Astrocyte (in vitro differentiated cells and primary cell): Measurements from ENCODE around the gene TMED6. TPM values are rescaled to one million over a fixed set of nuclear protein-coding genes. Genes with fewer than 3 reads are reported as not detected.
A peak's percentile ranks its signal among the peaks of the same experiment; 100 is the strongest.

Experiments
- DNase-seq: peaks from one replicate; pipeline ENCODE4 v3.0.0-alpha.2; 2010; ENCODE audit warnings: low read depth
- FAIRE-seq: peaks from 2 replicates; lab custom pipeline; 2011; peaks lifted over from hg19 to GRCh38; lab: Jason Lieb, UNC
- H2AFZ ChIP-seq: 2 replicates; pipeline ENCODE4 v1.6.0; 2012; ENCODE audit warnings: low read depth, low read length, inconsistent platforms
- H3K27ac ChIP-seq: 2 replicates; pipeline ENCODE4 v1.5.1; 2011; ENCODE audit warnings: low read depth, low read length, inconsistent platforms
- H3K27me3 ChIP-seq: 2 replicates; pipeline ENCODE4 v1.6.0; 2011; ENCODE audit warnings: low read length, inconsistent platforms; ENCODE audit not compliant: insufficient read depth
- H3K36me3 ChIP-seq: 2 replicates; pipeline ENCODE4 v1.5.1; 2011; ENCODE audit warnings: low read length, inconsistent platforms; ENCODE audit not compliant: insufficient read depth
- H3K4me1 ChIP-seq: 2 replicates; pipeline ENCODE4 v1.5.1; 2011; ENCODE audit warnings: low read length, inconsistent platforms; ENCODE audit not compliant: insufficient read depth
- H3K4me2 ChIP-seq: 2 replicates; pipeline ENCODE4 v1.6.0; 2012; ENCODE audit warnings: low read length, inconsistent platforms
- H3K4me3 ChIP-seq: 2 replicates; pipeline ENCODE4 v1.5.1; 2011; ENCODE audit warnings: low read depth, mild to moderate bottlenecking, low read length, inconsistent platforms; ENCODE audit not compliant: insufficient read depth
- H3K79me2 ChIP-seq: 2 replicates; pipeline ENCODE4 v1.6.0; 2012; ENCODE audit warnings: mild to moderate bottlenecking, low read length, inconsistent platforms; ENCODE audit not compliant: insufficient read depth
- H3K9ac ChIP-seq: 2 replicates; pipeline ENCODE4 v1.6.0; 2012; ENCODE audit warnings: mild to moderate bottlenecking, low read length, inconsistent platforms
- H3K9me3 ChIP-seq: 2 replicates; pipeline ENCODE4 v1.5.1; 2012; ENCODE audit warnings: low read depth, mild to moderate bottlenecking, low read length, inconsistent platforms; ENCODE audit not compliant: insufficient read depth
- H4K20me1 ChIP-seq: 2 replicates; pipeline ENCODE4 v1.6.0; 2012; ENCODE audit warnings: low read length, inconsistent platforms; ENCODE audit not compliant: insufficient read depth
- H3K27ac Mint-ChIP-seq: one replicate; pipeline ENCODE4 v1.8.0; 2021; ENCODE audit warnings: mild to moderate bottlenecking, mixed read lengths; ENCODE audit not compliant: unreplicated experiment
- H3K27me3 Mint-ChIP-seq: one replicate; pipeline ENCODE4 v1.8.0; 2021; ENCODE audit warnings: low read depth, mixed read lengths; ENCODE audit not compliant: unreplicated experiment
- H3K36me3 Mint-ChIP-seq: one replicate; pipeline ENCODE4 v1.8.0; 2021; ENCODE audit warnings: low read depth, mixed read lengths; ENCODE audit not compliant: unreplicated experiment
- H3K4me1 Mint-ChIP-seq: one replicate; pipeline ENCODE4 v1.8.0; 2021; ENCODE audit warnings: low read depth, mixed read lengths; ENCODE audit not compliant: unreplicated experiment
- H3K4me3 Mint-ChIP-seq: one replicate; pipeline ENCODE4 v1.8.0; 2021; ENCODE audit warnings: mild to moderate bottlenecking, moderate library complexity, mixed read lengths; ENCODE audit not compliant: unreplicated experiment
- H3K9me3 Mint-ChIP-seq: one replicate; pipeline ENCODE4 v1.8.0; 2021; ENCODE audit warnings: mild to moderate bottlenecking, mixed read lengths; ENCODE audit not compliant: unreplicated experiment
- CTCF ChIP-seq: IDR thresholded peaks from 2 replicates; pipeline ENCODE4 v1.5.1; 2011; ENCODE audit warnings: low read depth, mild to moderate bottlenecking, inconsistent platforms, low read length, moderate library complexity; ENCODE audit not compliant: insufficient read depth
- EZH2 ChIP-seq: IDR thresholded peaks from 2 replicates; pipeline ENCODE4 v1.6.1; 2012; ENCODE audit warnings: mild to moderate bottlenecking, low read length, inconsistent platforms; ENCODE audit not compliant: insufficient read depth
- total RNA-seq: library from RNA; stranded (reverse); gene quantifications from 2 replicates; pipeline ENCODE4 v1.2.1, GENCODE V29; 2021

TMED6 gene
- total RNA-seq, 1 donor from 2014 or later: 0.64 TPM

GRCh38 chr16:69313469-69313868 is 38.1 kb downstream of the TMED6 start:
- FAIRE-seq: no peak
- no peaks in the 10 kb centered on the region for H3K9me3 Mint-ChIP-seq
- no peak overlapping the region for H3K4me3 ChIP-seq

GRCh38 chr16:69311533-69312387 is 39.8 kb downstream of the TMED6 start:
- Histone ChIP-seq H3K4me2 (peak overlapping the region; percentile 99), H4K20me1 (peaks cover 35% of the 10 kb centered on the region), H3K79me2 (peaks cover 52% of the 10 kb centered on the region), H3K36me3 (peaks cover 12% of the 10 kb centered on the region), H3K9ac (peak overlapping the region; percentile 93), H3K27ac (peak overlapping the region; percentile 75), H2AFZ (peak overlapping the region; percentile 45), H3K4me1 (peaks cover 15% of the 10 kb centered on the region), H3K27me3 (no peaks in the 10 kb centered on the region), H3K9me3 (no peaks in the 10 kb centered on the region), H3K4me3 (peak overlapping the region; percentile 88)
- H3K27me3 Mint-ChIP-seq: no peaks in the 10 kb centered on the region
- peak overlapping the region; percentile 95 for H3K27ac Mint-ChIP-seq
- H3K36me3 Mint-ChIP-seq: peaks cover 11% of the 10 kb centered on the region
- H3K9me3 Mint-ChIP-seq: no peaks in the 10 kb centered on the region
- no peak for TF ChIP-seq EZH2
- TF ChIP-seq CTCF: no peak
- FAIRE-seq: no peak
- peak overlapping the region; percentile 98 for H3K4me3 Mint-ChIP-seq
- no peak for DNase-seq
- no peaks in the 10 kb centered on the region for H3K4me1 Mint-ChIP-seq

More at GRCh38 chr16:69313469-69313868, 38.1 kb downstream of the TMED6 start:
- no peak for TF ChIP-seq CTCF
- no peak for TF ChIP-seq EZH2
- peaks cover 18% of the 10 kb centered on the region for H3K36me3 ChIP-seq
- H3K4me2 ChIP-seq: no peak overlapping the region
- no peaks in the 10 kb centered on the region for H3K27me3 ChIP-seq
- peaks cover 57% of the 10 kb centered on the region for H3K79me2 ChIP-seq
- H3K27ac ChIP-seq: no peak overlapping the region
- no peak overlapping the region for H3K27ac Mint-ChIP-seq
- no peak overlapping the region for H3K9ac ChIP-seq
- H3K27me3 Mint-ChIP-seq: no peaks in the 10 kb centered on the region
- no peak for DNase-seq
- peak overlapping the region; percentile 65 for H3K4me3 Mint-ChIP-seq
- H3K4me1 Mint-ChIP-seq: no peaks in the 10 kb centered on the region
- H3K4me1 ChIP-seq: peaks cover 15% of the 10 kb centered on the region
- peaks cover 13% of the 10 kb centered on the region for H3K36me3 Mint-ChIP-seq
- H4K20me1 ChIP-seq: peaks cover 44% of the 10 kb centered on the region
- no peaks in the 10 kb centered on the region for H3K9me3 ChIP-seq
- no peak overlapping the region for H2AFZ ChIP-seq
